HG02759 (cell line): ENCODE data around the gene NSRP1.
"Not testable (repeated sequence)": the region's sequence is repeated elsewhere in the genome, so short reads cannot be mapped to it uniquely, and the experiment has no call there.

Experiments used
- ATAC-seq: cut with Tn5 transposase; IDR thresholded peaks from one replicate; pipeline ENCODE4 v1.9.1; 2021; ENCODE audit warnings: mild to moderate bottlenecking, moderate library complexity; ENCODE audit not compliant: unreplicated experiment

Gene NSRP1

GRCh38 chr17:30176855-30177254, 60.2 kb downstream of the NSRP1 start:
- no peak for ATAC-seq

- no peak for ATAC-seq
These were observed 70.1 kb downstream of the NSRP1 start for GRCh38 chr17:30186761-30187160.

GRCh38 chr17:30187573-30187972, 71.0 kb downstream of the NSRP1 start:
- ATAC-seq = no peak

GRCh38 chr17:30188211-30188939, 71.8 kb downstream of the NSRP1 start:
- ATAC-seq = no peak

GRCh38 chr17:30191072-30191471, 74.5 kb downstream of the NSRP1 start:
- ATAC-seq = no peak

GRCh38 chr17:30196504-30196903, 79.9 kb downstream of the NSRP1 start:
- no peak for ATAC-seq

- ATAC-seq = no peak
These were observed 80.8 kb downstream of the NSRP1 start for GRCh38 chr17:30197416-30197815.

- no peak for ATAC-seq
These were observed 83.0 kb downstream of the NSRP1 start for GRCh38 chr17:30199600-30199999.

GRCh38 chr17:30200106-30200505, 83.5 kb downstream of the NSRP1 start:
- no peak for ATAC-seq

GRCh38 chr17:30200656-30201055, 84.0 kb downstream of the NSRP1 start:
- not testable (repeated sequence) for ATAC-seq

- no peak for ATAC-seq
These were observed 86.9 kb downstream of the NSRP1 start for GRCh38 chr17:30203471-30203981.

- ATAC-seq = no peak
These were observed 91.0 kb downstream of the NSRP1 start for GRCh38 chr17:30207655-30208054.

GRCh38 chr17:30208214-30208613, 91.6 kb downstream of the NSRP1 start:
- no peak for ATAC-seq

GRCh38 chr17:30209930-30210329, 93.3 kb downstream of the NSRP1 start:
- no peak for ATAC-seq

GRCh38 chr17:30210366-30210765, 93.8 kb downstream of the NSRP1 start:
- no peak for ATAC-seq

- ATAC-seq = no peak
These were observed 94.3 kb downstream of the NSRP1 start for GRCh38 chr17:30210901-30211300.

- ATAC-seq = no peak
These were observed 94.8 kb downstream of the NSRP1 start for GRCh38 chr17:30211371-30211770.

- ATAC-seq = peak; percentile 89
These were observed 96.1 kb downstream of the NSRP1 start for GRCh38 chr17:30212750-30213149.

- ATAC-seq = no peak
These were observed 100.4 kb downstream of the NSRP1 start for GRCh38 chr17:30217054-30217453.

GRCh38 chr17:30217746-30218245, 101.2 kb downstream of the NSRP1 start:
- ATAC-seq = no peak

- no peak for ATAC-seq
These were observed 102.2 kb downstream of the NSRP1 start for GRCh38 chr17:30218799-30219198.

GRCh38 chr17:30219315-30219714, 102.7 kb downstream of the NSRP1 start:
- no peak for ATAC-seq

GRCh38 chr17:30219833-30220232, 103.2 kb downstream of the NSRP1 start:
- no peak for ATAC-seq
